ENCODE data around the gene UIMC1. TPM values are rescaled to one million over a fixed set of nuclear protein-coding genes. Genes with fewer than 3 reads are reported as not detected.

Gene UIMC1
- total and polyA plus RNA-seq, 2 donors from 2014 or later, result 16.2 to 37.9 TPM

DNA sequence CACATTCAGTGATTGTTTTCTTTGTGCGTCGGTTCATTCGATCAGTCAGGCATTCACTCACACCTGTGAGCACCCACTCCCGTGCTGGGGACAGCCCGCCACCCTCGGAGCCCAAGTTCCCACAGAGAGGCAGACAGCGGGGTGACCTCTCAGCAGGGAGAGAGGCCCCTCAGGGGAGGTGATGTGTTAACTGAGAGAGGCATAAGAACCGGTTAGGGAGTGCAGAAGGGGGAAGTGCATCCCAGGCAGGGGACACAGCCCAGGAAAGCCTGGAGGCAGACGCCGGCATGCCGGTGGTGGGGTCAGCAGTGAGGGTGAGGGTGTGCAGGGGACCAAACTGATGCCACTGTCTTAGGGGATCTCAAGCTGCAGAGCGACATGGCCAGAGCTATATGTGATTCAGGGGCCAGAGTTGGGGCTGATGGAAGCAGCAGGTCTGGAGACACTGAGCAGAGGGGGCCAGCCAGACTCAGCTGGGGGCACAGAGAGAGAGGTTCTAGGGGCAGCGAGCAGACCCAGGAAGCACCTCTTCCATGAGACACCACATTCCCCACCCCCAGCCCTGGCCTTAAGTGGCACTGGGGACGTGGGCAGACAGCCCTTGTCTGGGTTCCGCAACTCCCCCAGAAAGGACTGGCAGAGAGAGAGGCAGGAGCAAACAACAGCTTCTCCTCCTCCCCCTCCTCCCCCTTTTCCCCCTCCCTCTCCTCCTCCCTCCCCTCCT is 143.4 kb downstream of the UIMC1 start:
- TF ChIP-seq, protein P1, sequence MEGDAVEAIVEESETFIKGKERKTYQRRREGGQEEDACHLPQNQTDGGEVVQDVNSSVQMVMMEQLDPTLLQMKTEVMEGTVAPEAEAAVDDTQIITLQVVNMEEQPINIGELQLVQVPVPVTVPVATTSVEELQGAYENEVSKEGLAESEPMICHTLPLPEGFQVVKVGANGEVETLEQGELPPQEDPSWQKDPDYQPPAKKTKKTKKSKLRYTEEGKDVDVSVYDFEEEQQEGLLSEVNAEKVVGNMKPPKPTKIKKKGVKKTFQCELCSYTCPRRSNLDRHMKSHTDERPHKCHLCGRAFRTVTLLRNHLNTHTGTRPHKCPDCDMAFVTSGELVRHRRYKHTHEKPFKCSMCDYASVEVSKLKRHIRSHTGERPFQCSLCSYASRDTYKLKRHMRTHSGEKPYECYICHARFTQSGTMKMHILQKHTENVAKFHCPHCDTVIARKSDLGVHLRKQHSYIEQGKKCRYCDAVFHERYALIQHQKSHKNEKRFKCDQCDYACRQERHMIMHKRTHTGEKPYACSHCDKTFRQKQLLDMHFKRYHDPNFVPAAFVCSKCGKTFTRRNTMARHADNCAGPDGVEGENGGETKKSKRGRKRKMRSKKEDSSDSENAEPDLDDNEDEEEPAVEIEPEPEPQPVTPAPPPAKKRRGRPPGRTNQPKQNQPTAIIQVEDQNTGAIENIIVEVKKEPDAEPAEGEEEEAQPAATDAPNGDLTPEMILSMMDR (IDR thresholded peaks at IDR 0.05; ENCODE audit: borderline replicate concordance, extremely low read depth, insufficient read depth), result no peak
- Histone ChIP-seq H3K36me3 (ENCODE audit: control insufficient read depth in 2 of 3, insufficient read depth in 3 of 3, low read length in 3 of 3) (no peaks in the 10 kb centered on the region), H3K4me1 (ENCODE audit: control insufficient read depth in 2 of 3, insufficient read depth in 2 of 3, low read depth in 1 of 3, low read length in 3 of 3) (no peaks in the 10 kb centered on the region), H3K27ac (ENCODE audit: low read depth in 2 of 2, low read length in 2 of 2) (no peak overlapping the region), H3K27me3 (ENCODE audit: control insufficient read depth, insufficient read depth, low read length) (no peaks in the 10 kb centered on the region), H3K4me3 (ENCODE audit: low read length in 3 of 3) (no peak overlapping the region), H3K9me3 (ENCODE audit: control insufficient read depth in 2 of 3, insufficient read depth in 1 of 3, low read length in 3 of 3) (no peaks in the 10 kb centered on the region), H3K9ac (ENCODE audit: low read length in 3 of 3) (no peak overlapping the region)
- intact Hi-C loops (cut with DNase I), result no loop called here
- DNase-seq, result peak in 4 of 5 donors; percentile 53 to 77 (median 54)
- FAIRE-seq, result no peak

DNA sequence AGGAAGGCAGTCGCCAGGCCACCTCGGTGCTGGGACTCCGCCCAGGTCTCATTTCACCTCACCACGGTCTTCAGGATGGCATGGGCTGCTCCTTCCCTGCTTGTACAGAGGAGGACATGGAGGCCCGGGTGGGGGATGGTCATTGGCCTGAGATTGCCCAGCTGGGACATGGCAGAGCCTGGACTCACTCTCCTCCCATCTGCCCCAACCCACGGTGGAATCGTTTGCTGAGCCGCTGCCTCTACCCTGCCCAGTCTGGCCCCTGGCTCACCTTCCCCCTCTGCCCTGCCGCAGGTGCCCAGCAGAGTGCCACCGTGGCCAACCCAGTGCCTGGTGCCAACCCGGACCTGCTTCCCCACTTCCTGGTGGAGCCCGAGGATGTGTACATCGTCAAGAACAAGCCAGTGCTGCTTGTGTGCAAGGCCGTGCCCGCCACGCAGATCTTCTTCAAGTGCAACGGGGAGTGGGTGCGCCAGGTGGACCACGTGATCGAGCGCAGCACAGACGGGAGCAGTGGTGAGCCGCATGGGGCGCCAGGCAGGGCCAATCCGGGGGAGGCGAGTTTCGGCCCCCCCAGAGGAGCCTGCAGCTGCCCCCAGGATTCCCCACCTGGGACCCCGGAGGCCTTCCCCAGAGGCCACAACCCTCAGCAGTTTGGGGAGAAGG is 144.1 kb downstream of the UIMC1 start:
- FAIRE-seq (no peak), DNase-seq (no peak)
- TF ChIP-seq, protein P1 (IDR thresholded peaks at IDR 0.05; ENCODE audit: borderline replicate concordance, extremely low read depth, insufficient read depth), result no peak
- Histone ChIP-seq H3K4me1 (ENCODE audit: control insufficient read depth in 2 of 3, insufficient read depth in 2 of 3, low read depth in 1 of 3, low read length in 3 of 3) (no peaks in the 10 kb centered on the region), H3K36me3 (ENCODE audit: control insufficient read depth in 2 of 3, insufficient read depth in 3 of 3, low read length in 3 of 3) (no peaks in the 10 kb centered on the region), H3K9ac (ENCODE audit: low read length in 3 of 3) (no peak overlapping the region), H3K27me3 (ENCODE audit: control insufficient read depth, insufficient read depth, low read length) (no peaks in the 10 kb centered on the region), H3K9me3 (ENCODE audit: control insufficient read depth in 2 of 3, insufficient read depth in 1 of 3, low read length in 3 of 3) (no peaks in the 10 kb centered on the region), H3K4me3 (ENCODE audit: low read length in 3 of 3) (no peak overlapping the region), H3K27ac (ENCODE audit: low read depth in 2 of 2, low read length in 2 of 2) (no peak overlapping the region)
- intact Hi-C loops (cut with DNase I), result no loop called here

DNA sequence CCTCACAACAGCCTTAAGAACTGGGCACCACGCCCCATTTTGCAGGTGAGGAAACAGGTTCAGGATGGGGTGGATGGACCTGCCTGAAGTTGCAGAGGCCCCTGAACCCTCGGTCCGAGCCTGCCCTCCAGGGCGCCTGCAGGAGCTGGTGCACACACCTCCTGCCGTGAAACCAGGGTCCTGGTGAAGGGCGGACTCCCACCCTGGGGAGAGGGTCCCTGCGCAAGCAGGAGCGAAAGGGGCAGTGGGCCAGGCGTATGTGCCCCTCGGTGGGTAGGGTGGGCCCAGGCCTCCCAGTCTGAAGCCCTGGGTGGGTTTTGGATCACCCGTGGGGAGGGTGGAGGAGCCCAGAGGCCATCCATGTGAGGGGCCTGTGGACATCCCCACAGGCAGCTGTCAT is 145.3 kb downstream of the UIMC1 start:
- DNase-seq, result peak in 1 of 5 donors; percentile 70
- H3K9ac ChIP-seq (ENCODE audit: low read length in 3 of 3), result no peak overlapping the region
- no peak overlapping the region for H3K4me3 ChIP-seq (ENCODE audit: low read length in 3 of 3)
- no peaks in the 10 kb centered on the region for H3K9me3 ChIP-seq (ENCODE audit: control insufficient read depth in 2 of 3, insufficient read depth in 1 of 3, low read length in 3 of 3)
- no peak for FAIRE-seq
- no peaks in the 10 kb centered on the region for H3K36me3 ChIP-seq (ENCODE audit: control insufficient read depth in 2 of 3, insufficient read depth in 3 of 3, low read length in 3 of 3)
- intact Hi-C loops (cut with DNase I), result no loop called here
- no peaks in the 10 kb centered on the region for H3K4me1 ChIP-seq (ENCODE audit: control insufficient read depth in 2 of 3, insufficient read depth in 2 of 3, low read depth in 1 of 3, low read length in 3 of 3)
- no peak overlapping the region for H3K27ac ChIP-seq (ENCODE audit: low read depth in 2 of 2, low read length in 2 of 2)
- TF ChIP-seq, protein P1 (IDR thresholded peaks at IDR 0.05; ENCODE audit: borderline replicate concordance, extremely low read depth, insufficient read depth), result no peak
- no peaks in the 10 kb centered on the region for H3K27me3 ChIP-seq (ENCODE audit: control insufficient read depth, insufficient read depth, low read length)
